MCF 10A (cell line): ENCODE measurements around the gene DSTYK. TPM values are rescaled to one million over a fixed set of nuclear protein-coding genes. Genes with fewer than 3 reads are reported as not detected.

Experiments used
- BruUV-seq: library from RNA; stranded (reverse); fragments of 400-500 nt; replicated peaks from 2 replicates; lab custom pipeline; 2021; lab: Mats Ljungman, UMichigan
- CTCF ChIA-PET: fragments of 300-600 bp; sonication (Branson Sonifier 250); formaldehyde crosslinking; extraction: SDS; loops from one replicate; lab custom pipeline; 2021; ENCODE audit warnings: antibody characterized with exemption, inconsistent platforms; lab: Yijun Ruan, JAX
- POLR2A ChIA-PET: fragments of 300-600, 350-650 bp; sonication (Branson Sonifier 250); formaldehyde crosslinking; extraction: SDS; loops from one replicate; lab custom pipeline; 2020; ENCODE audit warnings: antibody characterized with exemption, inconsistent platforms; lab: Yijun Ruan, JAX
- DNase-seq: peaks from one replicate; pipeline ENCODE4 v3.0.0-alpha.2; 2018; ENCODE audit not compliant: unreplicated experiment
- H3K27ac Mint-ChIP-seq: one replicate; pipeline ENCODE4 v1.8.0; 2022; ENCODE audit warnings: mild to moderate bottlenecking, low read depth, mixed read lengths; ENCODE audit not compliant: unreplicated experiment
- H3K27me3 Mint-ChIP-seq: one replicate; pipeline ENCODE4 v1.8.0; 2022; ENCODE audit warnings: mixed read lengths; ENCODE audit not compliant: insufficient read depth, unreplicated experiment
- H3K36me3 Mint-ChIP-seq: one replicate; pipeline ENCODE4 v1.8.0; 2022; ENCODE audit warnings: mild to moderate bottlenecking, moderate library complexity, mixed read lengths; ENCODE audit not compliant: insufficient read depth, unreplicated experiment
- H3K4me1 Mint-ChIP-seq: one replicate; pipeline ENCODE4 v1.8.0; 2022; ENCODE audit warnings: mixed read lengths; ENCODE audit not compliant: insufficient read depth, unreplicated experiment
- H3K4me3 Mint-ChIP-seq: one replicate; pipeline ENCODE4 v1.8.0; 2022; ENCODE audit warnings: mild to moderate bottlenecking, moderate library complexity, mixed read lengths; ENCODE audit not compliant: unreplicated experiment
- H3K9me3 Mint-ChIP-seq: one replicate; pipeline ENCODE4 v1.8.0; 2022; ENCODE audit warnings: mixed read lengths; ENCODE audit not compliant: unreplicated experiment
- intact Hi-C: fragments of 100-400 bp; cut with micrococcal nuclease; formaldehyde crosslinking; loops from 2 replicates; pipeline ENCODE4 v1.14.1; 2022
- total RNA-seq: library from RNA; stranded (reverse); gene quantifications from 2 replicates; pipeline ENCODE4 v1.2.3, GENCODE V29; 2022
- TF ChIP-seq, protein P1 (sequence below): fragments of 200-600 bp; IDR thresholded peaks from one replicate; pipeline ENCODE4 v1.8.0; 2022; ENCODE audit warnings: antibody characterized with exemption, mild to moderate bottlenecking; ENCODE audit not compliant: unreplicated experiment

DSTYK gene
- total RNA-seq, 1 experiment from 2014 or later = 18.4 TPM

DNA sequence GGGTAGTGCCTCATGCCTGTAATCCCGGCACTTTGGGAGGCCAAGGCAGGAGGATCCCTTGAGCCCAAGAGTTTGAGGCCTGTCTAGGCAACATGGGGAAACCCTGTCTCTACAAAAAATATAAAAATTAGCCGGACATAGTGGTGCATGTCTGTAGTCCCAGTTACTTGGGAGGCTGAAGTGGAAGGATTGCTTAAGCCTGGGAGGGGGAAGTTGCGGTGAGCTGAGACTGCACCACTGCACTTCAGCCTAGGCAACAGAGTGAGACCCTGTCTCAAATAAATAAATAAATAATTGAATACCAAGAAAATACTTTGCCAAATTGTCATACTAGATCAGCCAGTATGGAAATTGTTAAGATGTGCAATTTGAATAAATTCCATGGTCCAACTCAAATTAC lies 83.9 kb downstream of the DSTYK start:
- Mint-ChIP-seq H3K4me3 (no peak overlapping the region), H3K9me3 (no peaks in the 10 kb centered on the region), H3K4me1 (peaks cover 5% of the 10 kb centered on the region), H3K27ac (no peak overlapping the region), H3K36me3 (no peaks in the 10 kb centered on the region), H3K27me3 (no peaks in the 10 kb centered on the region)
- no TSS peak for BruUV-seq
- no peak for DNase-seq
- ChIA-PET POLR2A (interaction anchor here (0.7 to 1.6 kb wide), 2 partner anchors 17 to 128 kb away, joined by 3 to 4 read pairs; no protein-coding TSS in a partner anchor), CTCF (interaction anchor here (1.0 to 11.5 kb wide), 4 partner anchors 11 to 128 kb away, joined by 3 to 231 read pairs (median 44); no protein-coding TSS in a partner anchor)
- intact Hi-C loops = no loop called here
- TF ChIP-seq, protein P1, sequence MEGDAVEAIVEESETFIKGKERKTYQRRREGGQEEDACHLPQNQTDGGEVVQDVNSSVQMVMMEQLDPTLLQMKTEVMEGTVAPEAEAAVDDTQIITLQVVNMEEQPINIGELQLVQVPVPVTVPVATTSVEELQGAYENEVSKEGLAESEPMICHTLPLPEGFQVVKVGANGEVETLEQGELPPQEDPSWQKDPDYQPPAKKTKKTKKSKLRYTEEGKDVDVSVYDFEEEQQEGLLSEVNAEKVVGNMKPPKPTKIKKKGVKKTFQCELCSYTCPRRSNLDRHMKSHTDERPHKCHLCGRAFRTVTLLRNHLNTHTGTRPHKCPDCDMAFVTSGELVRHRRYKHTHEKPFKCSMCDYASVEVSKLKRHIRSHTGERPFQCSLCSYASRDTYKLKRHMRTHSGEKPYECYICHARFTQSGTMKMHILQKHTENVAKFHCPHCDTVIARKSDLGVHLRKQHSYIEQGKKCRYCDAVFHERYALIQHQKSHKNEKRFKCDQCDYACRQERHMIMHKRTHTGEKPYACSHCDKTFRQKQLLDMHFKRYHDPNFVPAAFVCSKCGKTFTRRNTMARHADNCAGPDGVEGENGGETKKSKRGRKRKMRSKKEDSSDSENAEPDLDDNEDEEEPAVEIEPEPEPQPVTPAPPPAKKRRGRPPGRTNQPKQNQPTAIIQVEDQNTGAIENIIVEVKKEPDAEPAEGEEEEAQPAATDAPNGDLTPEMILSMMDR = no peak

- POLR2A ChIA-PET = interaction anchor here (1.0 kb wide), 1 partner anchor 51 kb away, joined by 3 read pairs; no protein-coding TSS in a partner anchor
- TF ChIP-seq, protein P1 = no peak
- BruUV-seq = no TSS peak
- DNase-seq = no peak
- Mint-ChIP-seq H3K27ac (no peak overlapping the region), H3K27me3 (no peaks in the 10 kb centered on the region), H3K36me3 (peaks cover 6% of the 10 kb centered on the region), H3K4me1 (peaks cover 11% of the 10 kb centered on the region), H3K4me3 (no peak overlapping the region), H3K9me3 (no peaks in the 10 kb centered on the region)
- intact Hi-C loops = loop anchor here (5.0 kb wide), 2 partner anchors 52 to 198 kb away; partner anchors contain the start of gene NUAK2
- CTCF ChIA-PET = interaction anchor here (0.6 to 11.5 kb wide), 7 partner anchors 10 to 586 kb away, joined by 3 to 231 read pairs (median 5); no protein-coding TSS in a partner anchor
Measured at GRCh38 chr1:205124726-205125125, 86.8 kb downstream of the DSTYK start.

DNA sequence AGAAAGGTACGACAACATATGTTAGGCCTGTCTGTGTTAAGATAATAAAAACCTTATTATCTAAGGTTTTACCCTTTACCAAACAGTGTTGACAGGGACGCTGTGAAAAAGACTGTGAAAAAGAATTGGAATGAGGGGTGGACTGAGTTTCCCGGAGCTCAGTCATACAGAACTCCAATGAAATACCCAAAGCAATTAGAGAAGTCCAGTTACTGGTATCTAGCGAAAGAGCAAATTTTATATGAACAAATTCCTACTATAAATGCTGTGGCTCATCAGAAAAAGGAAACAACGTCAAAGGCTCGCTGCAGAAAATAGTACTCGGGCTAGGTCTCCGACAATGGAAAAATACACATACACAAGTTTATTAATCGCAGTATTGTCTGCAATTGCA lies 89.0 kb downstream of the DSTYK start:
- BruUV-seq = TSS peak; percentile 88
- TF ChIP-seq, protein P1 = no peak
- no peaks in the 10 kb centered on the region for H3K27me3 Mint-ChIP-seq
- ChIA-PET POLR2A (interaction anchor here (0.6 to 4.8 kb wide), 30 partner anchors 9 to 802 kb away, joined by 3 to 71 read pairs (median 7); partner anchors contain the start of genes DSTYK, ELK4, TMCC2 and TMEM81), CTCF (interaction anchor here (0.6 to 11.5 kb wide), 35 partner anchors 11 to 536 kb away, joined by 3 to 231 read pairs (median 4); partner anchors contain the start of genes DSTYK and TMCC2)
- no peaks in the 10 kb centered on the region for H3K9me3 Mint-ChIP-seq
- peaks cover 18% of the 10 kb centered on the region for H3K36me3 Mint-ChIP-seq
- peak overlapping the region; percentile 96 for H3K4me3 Mint-ChIP-seq
- H3K27ac Mint-ChIP-seq = peak overlapping the region; percentile 100
- peaks cover 11% of the 10 kb centered on the region for H3K4me1 Mint-ChIP-seq
- intact Hi-C loops = loop anchor here (1.0 to 5.0 kb wide), 8 partner anchors 19 to 200 kb away; partner anchors contain the start of genes DSTYK and NUAK2
- no peak for DNase-seq
